SK-N-SH treated with all-trans-retinoic acid at 6 μM for 48 hours (cell line): ENCODE data around the gene DAPL1.

Experiments used
- ARNTL ChIP-seq: fragments of 450-650 bp; formaldehyde crosslinking; IDR thresholded peaks from 2 replicates; pipeline ENCODE4 v1.5.0; 2020; ENCODE audit warnings: low read depth, mild to moderate bottlenecking, moderate library complexity, borderline replicate concordance
- GLIS3 ChIP-seq: fragments of 250-450 bp; sonication (Bioruptor Pico); IDR thresholded peaks from 2 replicates; pipeline ENCODE4 v1.5.0; 2020; ENCODE audit warnings: mild to moderate bottlenecking, moderate library complexity
- TF ChIP-seq, protein P1 (sequence below): fragments of 250-450 bp; sonication (Bioruptor Pico); IDR thresholded peaks from 2 replicates; pipeline ENCODE4 v1.5.0; 2020; ENCODE audit warnings: mild to moderate bottlenecking, moderate library complexity

DNA sequence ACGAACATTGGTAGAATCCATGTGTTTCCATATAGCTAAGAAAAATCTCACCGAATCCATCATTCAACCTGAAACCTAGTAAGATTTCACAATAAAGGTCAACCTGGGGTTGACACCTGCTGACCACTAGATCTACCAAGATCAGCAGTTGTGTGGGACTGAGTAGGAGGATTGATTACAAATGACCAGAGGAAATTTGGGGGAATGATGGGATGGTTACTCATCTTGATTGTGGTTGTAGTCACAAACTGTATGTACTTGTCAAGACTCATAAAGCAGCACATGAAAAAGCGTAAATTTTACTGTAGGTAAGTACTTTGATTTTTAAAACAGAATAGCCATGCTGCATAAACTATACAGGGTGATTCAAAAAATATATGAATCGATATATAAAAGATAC is 14.7 kb downstream of the DAPL1 start:
- no peak for TF ChIP-seq GLIS3 (CRISPR knock-in tag)
- TF ChIP-seq ARNTL (CRISPR knock-in tag) = no peak
- TF ChIP-seq, protein P1, sequence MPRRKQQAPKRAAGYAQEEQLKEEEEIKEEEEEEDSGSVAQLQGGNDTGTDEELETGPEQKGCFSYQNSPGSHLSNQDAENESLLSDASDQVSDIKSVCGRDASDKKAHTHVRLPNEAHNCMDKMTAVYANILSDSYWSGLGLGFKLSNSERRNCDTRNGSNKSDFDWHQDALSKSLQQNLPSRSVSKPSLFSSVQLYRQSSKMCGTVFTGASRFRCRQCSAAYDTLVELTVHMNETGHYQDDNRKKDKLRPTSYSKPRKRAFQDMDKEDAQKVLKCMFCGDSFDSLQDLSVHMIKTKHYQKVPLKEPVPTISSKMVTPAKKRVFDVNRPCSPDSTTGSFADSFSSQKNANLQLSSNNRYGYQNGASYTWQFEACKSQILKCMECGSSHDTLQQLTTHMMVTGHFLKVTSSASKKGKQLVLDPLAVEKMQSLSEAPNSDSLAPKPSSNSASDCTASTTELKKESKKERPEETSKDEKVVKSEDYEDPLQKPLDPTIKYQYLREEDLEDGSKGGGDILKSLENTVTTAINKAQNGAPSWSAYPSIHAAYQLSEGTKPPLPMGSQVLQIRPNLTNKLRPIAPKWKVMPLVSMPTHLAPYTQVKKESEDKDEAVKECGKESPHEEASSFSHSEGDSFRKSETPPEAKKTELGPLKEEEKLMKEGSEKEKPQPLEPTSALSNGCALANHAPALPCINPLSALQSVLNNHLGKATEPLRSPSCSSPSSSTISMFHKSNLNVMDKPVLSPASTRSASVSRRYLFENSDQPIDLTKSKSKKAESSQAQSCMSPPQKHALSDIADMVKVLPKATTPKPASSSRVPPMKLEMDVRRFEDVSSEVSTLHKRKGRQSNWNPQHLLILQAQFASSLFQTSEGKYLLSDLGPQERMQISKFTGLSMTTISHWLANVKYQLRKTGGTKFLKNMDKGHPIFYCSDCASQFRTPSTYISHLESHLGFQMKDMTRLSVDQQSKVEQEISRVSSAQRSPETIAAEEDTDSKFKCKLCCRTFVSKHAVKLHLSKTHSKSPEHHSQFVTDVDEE (CRISPR knock-in tag) = no peak
